Prostate gland (tissue), 2 donors: ENCODE measurements around the gene ZNF516. TPM values are rescaled to one million over a fixed set of nuclear protein-coding genes. Genes with fewer than 3 reads are reported as not detected.

Source experiments
- DNase-seq: peaks from one replicate; pipeline ENCODE4 v3.0.0-alpha.2; 2019; ENCODE audit warnings: low spot score
- H3K27ac ChIP-seq, 2 donors: fragments of 200-600 bp; sonication (generic); 2 replicates each; pipeline ENCODE4 v1.5.1; 2017 to 2019
- H3K27me3 ChIP-seq: fragments of 200-600 bp; sonication (generic); replicated peaks from 2 replicates; pipeline ENCODE4 v1.5.1; 2019; ENCODE audit not compliant: insufficient read depth
- H3K36me3 ChIP-seq, 2 donors: fragments of 200-600 bp; sonication (generic); 1 replicate in 1 of 2; 2 replicates in 1 of 2; pipeline versions ENCODE4 v1.5.1 to v1.8.1; 2017 to 2019
- H3K4me1 ChIP-seq: fragments of 200-600 bp; sonication (generic); replicated peaks from 2 replicates; pipeline ENCODE4 v1.5.1; 2019
- H3K4me3 ChIP-seq, 2 donors: fragments of 200-600 bp; sonication (generic); 2 replicates each; pipeline ENCODE4 v1.5.1; 2017 to 2019
- H3K9me3 ChIP-seq: fragments of 200-600 bp; sonication (generic); 2 replicates; pipeline ENCODE4 v1.5.1; 2017
- CTCF ChIP-seq, 4 experiments: fragments of 200-600 bp in 2 of 4; fragments of 450-650 bp in 2 of 4; sonication (generic) in 2 of 4; IDR thresholded peaks; 1 replicate in 3 of 4; 2 replicates in 1 of 4; pipeline ENCODE4 v1.5.1; 2016 to 2019; ENCODE audit warnings: antibody characterized with exemption in 4 of 4, mild to moderate bottlenecking in 2 of 4, moderate library complexity in 2 of 4
- POLR2A ChIP-seq: fragments of 450-650 bp; IDR thresholded peaks from one replicate; pipeline ENCODE4 v1.6.1; 2016; ENCODE audit warnings: antibody characterized with exemption, mild to moderate bottlenecking
- POLR2AphosphoS5 ChIP-seq: sonication (generic); formaldehyde crosslinking; IDR thresholded peaks from one replicate; pipeline ENCODE4 v1.6.1; 2017; ENCODE audit warnings: antibody characterized with exemption
- WGBS: methylation state at CpG from one replicate; pipeline ENCODE4 v1.1.5; 2018; 5-methylcytosine and 5-hydroxymethylcytosine counted together
- intact Hi-C: fragments of 100-400 bp; cut with DNase I; formaldehyde crosslinking; loops from one replicate; pipeline ENCODE4 v1.14.2; 2022
- total RNA-seq, 2 donors: library from RNA; depleted of rRNA; stranded (reverse); fragments of >200 nt; gene quantifications; one replicate each; pipeline ENCODE4 v1.1.0, GENCODE V29; 2016

Gene ZNF516
- total RNA-seq, 2 donors from 2014 or later, result 25.0 to 158 TPM

DNA sequence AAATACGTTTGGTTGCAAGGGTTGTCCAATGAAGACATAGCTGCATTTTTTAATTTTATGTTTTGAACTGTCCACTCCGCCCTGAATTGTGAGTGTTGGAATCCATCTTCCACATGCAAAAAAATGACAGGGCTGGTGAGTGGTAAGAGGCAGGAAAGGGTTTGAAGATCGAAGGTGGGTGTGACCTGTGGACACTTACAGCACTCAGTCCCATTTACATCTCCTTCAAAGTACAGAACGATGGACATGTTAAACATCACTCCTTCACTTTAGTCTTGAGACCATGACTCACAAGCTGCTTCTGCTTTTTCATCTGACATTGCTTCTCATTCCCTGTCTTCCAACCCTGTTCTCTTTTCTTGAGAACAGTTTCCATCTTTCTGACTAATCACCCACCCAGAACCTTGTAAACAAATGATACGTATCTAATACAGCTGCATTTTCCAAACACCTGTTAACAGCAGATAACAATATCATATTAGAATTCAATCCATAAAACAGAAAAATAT lies 179.3 kb downstream of the ZNF516 start:
- TF ChIP-seq POLR2AphosphoS5 (no peak), POLR2A (no peak), CTCF (IDR thresholded peaks at IDR 0.05) (no peak)
- no peaks in the 10 kb centered on the region for H3K27me3 ChIP-seq
- H3K27ac ChIP-seq, result no peak overlapping the region
- no peak for DNase-seq
- H3K4me3 ChIP-seq, result no peak overlapping the region
- no peaks in the 10 kb centered on the region for H3K9me3 ChIP-seq
- 68% methylated on average over 5 of the region's 5 CpGs for WGBS
- no peaks in the 10 kb centered on the region for H3K4me1 ChIP-seq
- H3K36me3 ChIP-seq, result no peaks in the 10 kb centered on the region
- intact Hi-C loops, result no loop called here

GRCh38 chr18:76314496-76314895 lies 180.5 kb downstream of the ZNF516 start:
- H3K4me1 ChIP-seq, result no peaks in the 10 kb centered on the region
- no peaks in the 10 kb centered on the region for H3K36me3 ChIP-seq
- TF ChIP-seq POLR2A, result no peak
- TF ChIP-seq CTCF (IDR thresholded peaks at IDR 0.05), result no peak
- no peak for TF ChIP-seq POLR2AphosphoS5
- WGBS, result 27% methylated on average over 6 of the region's 6 CpGs
- H3K4me3 ChIP-seq, result no peak overlapping the region
- intact Hi-C loops, result no loop called here
- no peak overlapping the region for H3K27ac ChIP-seq
- no peaks in the 10 kb centered on the region for H3K27me3 ChIP-seq
- no peak for DNase-seq
- no peaks in the 10 kb centered on the region for H3K9me3 ChIP-seq

DNA sequence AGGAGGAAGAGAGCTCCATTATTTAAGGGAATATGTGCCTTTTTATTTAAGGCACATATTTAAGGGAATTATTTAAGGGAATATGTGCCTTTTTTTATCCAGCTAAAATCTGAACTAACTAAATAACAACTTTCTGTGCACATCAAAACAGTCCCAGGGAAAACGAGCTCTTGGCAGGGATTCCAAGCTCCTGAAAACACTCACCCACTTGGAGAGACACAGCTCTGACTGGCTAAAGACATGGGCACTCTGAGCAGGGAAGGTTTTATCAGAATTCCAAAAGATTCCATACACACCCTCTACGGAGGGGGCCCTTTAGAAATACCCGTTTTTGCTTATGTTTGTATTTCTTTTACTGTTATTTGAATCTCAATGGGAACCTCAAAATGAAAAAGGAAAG lies 181.0 kb downstream of the ZNF516 start:
- no peak for TF ChIP-seq POLR2A
- TF ChIP-seq POLR2AphosphoS5, result no peak
- TF ChIP-seq CTCF (IDR thresholded peaks at IDR 0.05), result no peak
- Histone ChIP-seq H3K4me1 (no peaks in the 10 kb centered on the region), H3K27me3 (no peaks in the 10 kb centered on the region), H3K36me3 (no peaks in the 10 kb centered on the region), H3K9me3 (no peaks in the 10 kb centered on the region), H3K27ac (no peak overlapping the region), H3K4me3 (no peak overlapping the region)
- 10% methylated on average over 3 of the region's 3 CpGs for WGBS
- intact Hi-C loops, result no loop called here
- no peak for DNase-seq
